ENCODE results near the gene ZSCAN18. TPM values are rescaled to one million over a fixed set of nuclear protein-coding genes. Genes with fewer than 3 reads are reported as not detected.
A peak's percentile ranks its signal among the peaks of the same experiment; 100 is the strongest.

Gene ZSCAN18
- total RNA-seq, 1 donor from 2014 or later = 49.8 TPM

- DNase-seq (no peak), ATAC-seq (ENCODE audit: low read depth) (no peak)
- H3K4me1 Mint-ChIP-seq = peaks cover 11% of the 10 kb centered on the region
- H3K4me3 Mint-ChIP-seq = no peak overlapping the region
- intact Hi-C loops (cut with micrococcal nuclease) = loop anchor here (10.0 kb wide), 1 partner anchor 312 kb away; the partner anchor contains the start of gene ZNF584
- POLR2A ChIA-PET = no interaction called here
- H3K27ac Mint-ChIP-seq = no peak overlapping the region
- CTCF ChIA-PET = no interaction called here
- no peaks in the 10 kb centered on the region for H3K27me3 Mint-ChIP-seq
- H3K36me3 Mint-ChIP-seq (ENCODE audit: low read depth) = peaks cover 21% of the 10 kb centered on the region
- H3K9me3 Mint-ChIP-seq = peaks cover 2% of the 10 kb centered on the region
- TF ChIP-seq, protein P1, sequence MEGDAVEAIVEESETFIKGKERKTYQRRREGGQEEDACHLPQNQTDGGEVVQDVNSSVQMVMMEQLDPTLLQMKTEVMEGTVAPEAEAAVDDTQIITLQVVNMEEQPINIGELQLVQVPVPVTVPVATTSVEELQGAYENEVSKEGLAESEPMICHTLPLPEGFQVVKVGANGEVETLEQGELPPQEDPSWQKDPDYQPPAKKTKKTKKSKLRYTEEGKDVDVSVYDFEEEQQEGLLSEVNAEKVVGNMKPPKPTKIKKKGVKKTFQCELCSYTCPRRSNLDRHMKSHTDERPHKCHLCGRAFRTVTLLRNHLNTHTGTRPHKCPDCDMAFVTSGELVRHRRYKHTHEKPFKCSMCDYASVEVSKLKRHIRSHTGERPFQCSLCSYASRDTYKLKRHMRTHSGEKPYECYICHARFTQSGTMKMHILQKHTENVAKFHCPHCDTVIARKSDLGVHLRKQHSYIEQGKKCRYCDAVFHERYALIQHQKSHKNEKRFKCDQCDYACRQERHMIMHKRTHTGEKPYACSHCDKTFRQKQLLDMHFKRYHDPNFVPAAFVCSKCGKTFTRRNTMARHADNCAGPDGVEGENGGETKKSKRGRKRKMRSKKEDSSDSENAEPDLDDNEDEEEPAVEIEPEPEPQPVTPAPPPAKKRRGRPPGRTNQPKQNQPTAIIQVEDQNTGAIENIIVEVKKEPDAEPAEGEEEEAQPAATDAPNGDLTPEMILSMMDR (IDR thresholded peaks at IDR 0.05) = no peak
Measured at GRCh38 chr19:58093071-58093470, 5.0 kb downstream of the ZSCAN18 start.

GRCh38 chr19:58091251-58091995 lies 6.6 kb downstream of the ZSCAN18 start:
- CTCF ChIA-PET = no interaction called here
- TF ChIP-seq, protein P1 (IDR thresholded peaks at IDR 0.05) = no peak

DNA sequence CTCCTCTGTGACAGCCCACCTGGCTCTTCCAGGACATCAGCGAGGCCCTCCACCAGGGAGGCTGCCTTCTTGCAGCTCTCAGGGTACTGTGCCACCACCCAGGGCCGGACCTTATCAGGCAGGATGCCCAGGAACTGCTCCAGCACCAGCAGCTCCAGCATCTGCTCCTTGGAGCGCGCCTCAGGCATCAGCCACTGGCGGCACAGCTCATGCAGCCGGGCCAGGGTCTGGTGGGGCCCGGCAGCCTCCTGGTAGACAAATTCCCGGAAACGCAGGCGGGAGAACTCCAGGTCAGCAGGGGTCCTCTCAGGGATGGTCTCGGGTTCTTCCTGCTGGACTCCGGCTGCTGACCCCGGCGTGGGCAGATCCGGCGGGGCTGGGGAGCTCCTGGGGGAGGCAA lies 8.2 kb downstream of the ZSCAN18 start:
- Mint-ChIP-seq H3K9me3 (peaks cover 2% of the 10 kb centered on the region), H3K27me3 (no peaks in the 10 kb centered on the region), H3K4me3 (no peak overlapping the region), H3K27ac (no peak overlapping the region), H3K4me1 (no peaks in the 10 kb centered on the region), H3K36me3 (ENCODE audit: low read depth) (peaks cover 27% of the 10 kb centered on the region)
- CTCF ChIA-PET = no interaction called here
- TF ChIP-seq, protein P1 (IDR thresholded peaks at IDR 0.05) = no peak
- ATAC-seq (ENCODE audit: low read depth) (no peak), DNase-seq (no peak)
- POLR2A ChIA-PET = interaction anchor here (0.6 kb wide), 1 partner anchor 40 kb away, joined by 5 read pairs; no protein-coding TSS in a partner anchor
- intact Hi-C loops (cut with micrococcal nuclease) = loop anchor here (10.0 kb wide), 1 partner anchor 315 kb away; the partner anchor contains the start of gene ZNF584

More at GRCh38 chr19:58091251-58091995, 6.6 kb downstream of the ZSCAN18 start:
- no peak overlapping the region for H3K4me3 Mint-ChIP-seq
- intact Hi-C loops (cut with micrococcal nuclease) = loop anchor here (10.0 kb wide), 1 partner anchor 313 kb away; the partner anchor contains the start of gene ZNF584
- no peaks in the 10 kb centered on the region for H3K27me3 Mint-ChIP-seq
- POLR2A ChIA-PET = interaction anchor here (0.6 to 1.6 kb wide), 4 partner anchors 59 to 410 kb away, joined by 3 to 8 read pairs (median 3); partner anchors contain the start of genes ZNF329 and ZNF551
- H3K36me3 Mint-ChIP-seq (ENCODE audit: low read depth) = peaks cover 25% of the 10 kb centered on the region
- DNase-seq (no peak), ATAC-seq (ENCODE audit: low read depth) (no peak)
- peaks cover 2% of the 10 kb centered on the region for H3K9me3 Mint-ChIP-seq
- H3K27ac Mint-ChIP-seq = peak overlapping the region; percentile 41
- H3K4me1 Mint-ChIP-seq = no peaks in the 10 kb centered on the region

DNA sequence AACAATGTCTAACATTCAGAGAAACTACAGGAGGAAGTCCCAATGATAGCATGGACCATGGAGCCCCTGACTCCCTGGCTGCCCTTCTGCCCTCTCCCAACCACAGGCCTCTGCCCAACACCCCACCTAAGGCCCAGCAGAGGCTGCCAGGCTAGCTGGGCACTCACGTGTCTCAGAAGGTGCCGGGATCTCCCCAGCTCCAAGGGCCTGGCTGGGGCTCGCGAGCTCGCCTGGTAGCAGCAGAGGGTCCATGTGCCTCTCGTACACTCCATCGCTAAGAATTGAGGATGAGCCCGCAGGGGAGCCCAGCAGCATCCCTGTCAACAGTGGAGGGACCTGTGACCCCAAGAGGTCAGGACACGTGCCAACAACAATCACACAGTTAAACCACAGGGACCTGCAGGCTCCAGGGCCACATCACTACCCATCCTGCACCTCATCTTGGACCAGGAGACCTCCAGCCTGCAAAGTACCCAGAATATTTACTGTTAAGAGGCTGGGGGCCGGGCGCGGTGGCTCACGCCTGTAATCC lies 9.4 kb downstream of the ZSCAN18 start:
- no peak overlapping the region for H3K27ac Mint-ChIP-seq
- H3K4me1 Mint-ChIP-seq = no peaks in the 10 kb centered on the region
- H3K4me3 Mint-ChIP-seq = no peak overlapping the region
- no peak for DNase-seq
- no peaks in the 10 kb centered on the region for H3K27me3 Mint-ChIP-seq
- peaks cover 30% of the 10 kb centered on the region for H3K36me3 Mint-ChIP-seq (ENCODE audit: low read depth)
- TF ChIP-seq, protein P1 (IDR thresholded peaks at IDR 0.05) = no peak
- ATAC-seq (ENCODE audit: low read depth) = no peak
- ChIA-PET CTCF (no interaction called here), POLR2A (no interaction called here)
- intact Hi-C loops (cut with micrococcal nuclease) = no loop called here
- peaks cover 8% of the 10 kb centered on the region for H3K9me3 Mint-ChIP-seq
